BJ (cell line): Measurements from ENCODE around the gene ASB8. TPM values are rescaled to one million over a fixed set of nuclear protein-coding genes. Genes with fewer than 3 reads are reported as not detected.

Source experiments
- CTCF ChIA-PET: fragments of 350-600 bp; formaldehyde crosslinking; extraction: SDS; loops from one replicate; lab custom pipeline; 2021; ENCODE audit warnings: antibody characterized with exemption, inconsistent platforms; lab: Yijun Ruan, JAX
- POLR2A ChIA-PET: fragments of 300-600 bp; sonication (Branson Sonifier 250); formaldehyde crosslinking; extraction: SDS; loops from one replicate; lab custom pipeline; 2021; ENCODE audit warnings: antibody characterized with exemption; lab: Charles Lee
- DNase-seq: peaks from one replicate; pipeline ENCODE4 v3.0.0-alpha.2; 2011; ENCODE audit warnings: low read depth
- H3K27me3 ChIP-seq: 2 replicates; pipeline ENCODE4 v1.6.0; 2011; ENCODE audit warnings: low read length; ENCODE audit not compliant: control insufficient read depth, insufficient read depth
- H3K36me3 ChIP-seq: 2 replicates; pipeline ENCODE4 v1.5.1; 2011; ENCODE audit warnings: low read length; ENCODE audit not compliant: control insufficient read depth, insufficient read depth
- H3K4me3 ChIP-seq: 2 replicates; pipeline ENCODE4 v1.5.1; 2011; ENCODE audit warnings: low read depth, mild to moderate bottlenecking, control low read depth, low read length
- polyA plus RNA-seq: library from polyadenylated mRNA; depleted of rRNA; stranded (reverse); fragments of >200 nt; gene quantifications from 2 replicates; pipeline ENCODE4 v1.2.3, GENCODE V29; 2011
- TF ChIP-seq, protein P1 (sequence below): IDR thresholded peaks from 2 replicates; pipeline ENCODE4 v1.5.1; 2011; ENCODE audit warnings: low read depth, mild to moderate bottlenecking, control low read depth, inconsistent platforms, low read length, moderate library complexity; ENCODE audit not compliant: insufficient read depth

ASB8 gene
- polyA plus RNA-seq, 1 experiment: 31.1 TPM

DNA sequence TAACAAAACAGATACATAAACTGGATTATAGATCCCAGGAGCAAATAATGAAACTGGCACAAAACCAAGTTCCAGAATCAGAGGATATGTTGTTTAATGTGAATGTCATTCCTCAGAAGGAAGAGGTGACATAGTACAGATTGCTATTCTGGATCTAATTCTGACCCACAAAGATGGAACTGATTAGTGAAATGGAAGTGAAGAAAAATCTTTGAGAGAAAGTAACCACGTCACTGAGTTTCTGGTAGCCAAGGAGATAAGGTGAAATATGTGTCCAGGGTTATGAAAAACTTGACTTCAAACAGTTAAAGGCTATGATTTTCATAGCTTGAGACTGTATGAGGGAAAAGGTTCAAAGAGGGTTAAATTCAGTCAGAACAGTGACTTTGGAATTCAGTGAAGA lies 37.5 kb upstream of the ASB8 start:
- DNase-seq: no peak
- CTCF ChIA-PET: interaction anchor here (1.0 kb wide), 1 partner anchor 61 kb away, joined by 3 read pairs; no protein-coding TSS in a partner anchor
- POLR2A ChIA-PET: no interaction called here
- H3K27me3 ChIP-seq: peaks cover 3% of the 10 kb centered on the region
- TF ChIP-seq, protein P1, sequence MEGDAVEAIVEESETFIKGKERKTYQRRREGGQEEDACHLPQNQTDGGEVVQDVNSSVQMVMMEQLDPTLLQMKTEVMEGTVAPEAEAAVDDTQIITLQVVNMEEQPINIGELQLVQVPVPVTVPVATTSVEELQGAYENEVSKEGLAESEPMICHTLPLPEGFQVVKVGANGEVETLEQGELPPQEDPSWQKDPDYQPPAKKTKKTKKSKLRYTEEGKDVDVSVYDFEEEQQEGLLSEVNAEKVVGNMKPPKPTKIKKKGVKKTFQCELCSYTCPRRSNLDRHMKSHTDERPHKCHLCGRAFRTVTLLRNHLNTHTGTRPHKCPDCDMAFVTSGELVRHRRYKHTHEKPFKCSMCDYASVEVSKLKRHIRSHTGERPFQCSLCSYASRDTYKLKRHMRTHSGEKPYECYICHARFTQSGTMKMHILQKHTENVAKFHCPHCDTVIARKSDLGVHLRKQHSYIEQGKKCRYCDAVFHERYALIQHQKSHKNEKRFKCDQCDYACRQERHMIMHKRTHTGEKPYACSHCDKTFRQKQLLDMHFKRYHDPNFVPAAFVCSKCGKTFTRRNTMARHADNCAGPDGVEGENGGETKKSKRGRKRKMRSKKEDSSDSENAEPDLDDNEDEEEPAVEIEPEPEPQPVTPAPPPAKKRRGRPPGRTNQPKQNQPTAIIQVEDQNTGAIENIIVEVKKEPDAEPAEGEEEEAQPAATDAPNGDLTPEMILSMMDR: no peak
- no peak overlapping the region for H3K4me3 ChIP-seq
- no peaks in the 10 kb centered on the region for H3K36me3 ChIP-seq

DNA sequence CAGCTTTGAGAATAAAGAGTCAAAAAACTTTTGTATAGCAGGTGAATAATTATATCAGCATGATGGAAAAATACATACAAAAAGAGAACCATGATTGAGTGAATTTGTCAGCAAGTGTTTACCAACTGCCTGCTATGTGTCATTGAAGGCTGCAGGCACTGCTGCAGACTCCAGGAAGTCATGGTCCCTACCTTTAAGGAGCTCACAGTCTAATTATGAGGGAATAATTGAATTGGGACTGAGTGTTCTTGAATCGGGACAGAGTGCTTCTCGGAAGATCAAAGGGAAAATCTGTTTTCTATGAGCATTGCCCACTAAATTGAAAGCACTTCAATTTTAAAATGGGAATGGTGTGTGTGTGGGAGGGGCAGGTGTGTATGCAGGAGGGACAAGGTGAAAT lies 36.3 kb upstream of the ASB8 start:
- Histone ChIP-seq H3K36me3 (no peaks in the 10 kb centered on the region), H3K27me3 (peaks cover 3% of the 10 kb centered on the region), H3K4me3 (no peak overlapping the region)
- CTCF ChIA-PET: interaction anchor here (0.7 kb wide), 1 partner anchor 87 kb away, joined by 4 read pairs; the partner anchor contains the start of gene SENP1
- POLR2A ChIA-PET: no interaction called here
- TF ChIP-seq, protein P1: no peak
- no peak for DNase-seq

GRCh38 chr12:48192861-48193260 lies 35.5 kb upstream of the ASB8 start:
- CTCF ChIA-PET: interaction anchor here (0.6 to 0.9 kb wide), 2 partner anchors 9 to 214 kb away, joined by 3 read pairs; partner anchors contain the start of gene CCDC184
- peaks cover 3% of the 10 kb centered on the region for H3K27me3 ChIP-seq

DNA sequence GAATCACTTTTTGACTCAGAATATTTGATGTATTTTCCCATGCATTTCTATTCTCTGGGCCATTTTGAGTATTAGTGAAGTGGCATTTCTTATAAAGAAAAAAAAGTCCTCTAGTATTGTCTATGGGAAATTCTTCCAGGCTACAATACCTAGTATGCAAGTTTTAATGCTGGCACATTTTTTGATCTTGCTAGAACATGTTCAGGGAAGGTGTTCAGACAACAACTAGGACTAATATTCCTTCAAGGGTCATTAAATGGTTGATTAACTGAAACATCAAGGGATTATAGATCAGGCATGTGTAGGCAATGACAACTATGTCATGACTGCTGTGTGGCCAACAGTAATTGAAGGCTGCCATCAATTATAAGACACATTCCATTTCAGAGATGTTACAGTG lies 33.8 kb upstream of the ASB8 start:
- no peak for DNase-seq
- TF ChIP-seq, protein P1: no peak
- CTCF ChIA-PET: no interaction called here
- Histone ChIP-seq H3K27me3 (peaks cover 7% of the 10 kb centered on the region), H3K36me3 (no peaks in the 10 kb centered on the region), H3K4me3 (no peak overlapping the region)
- POLR2A ChIA-PET: no interaction called here

More at GRCh38 chr12:48192861-48193260, 35.5 kb upstream of the ASB8 start:
- no peak for DNase-seq
- no peak overlapping the region for H3K4me3 ChIP-seq
- POLR2A ChIA-PET: no interaction called here
- TF ChIP-seq, protein P1: no peak
- H3K36me3 ChIP-seq: no peaks in the 10 kb centered on the region

DNA sequence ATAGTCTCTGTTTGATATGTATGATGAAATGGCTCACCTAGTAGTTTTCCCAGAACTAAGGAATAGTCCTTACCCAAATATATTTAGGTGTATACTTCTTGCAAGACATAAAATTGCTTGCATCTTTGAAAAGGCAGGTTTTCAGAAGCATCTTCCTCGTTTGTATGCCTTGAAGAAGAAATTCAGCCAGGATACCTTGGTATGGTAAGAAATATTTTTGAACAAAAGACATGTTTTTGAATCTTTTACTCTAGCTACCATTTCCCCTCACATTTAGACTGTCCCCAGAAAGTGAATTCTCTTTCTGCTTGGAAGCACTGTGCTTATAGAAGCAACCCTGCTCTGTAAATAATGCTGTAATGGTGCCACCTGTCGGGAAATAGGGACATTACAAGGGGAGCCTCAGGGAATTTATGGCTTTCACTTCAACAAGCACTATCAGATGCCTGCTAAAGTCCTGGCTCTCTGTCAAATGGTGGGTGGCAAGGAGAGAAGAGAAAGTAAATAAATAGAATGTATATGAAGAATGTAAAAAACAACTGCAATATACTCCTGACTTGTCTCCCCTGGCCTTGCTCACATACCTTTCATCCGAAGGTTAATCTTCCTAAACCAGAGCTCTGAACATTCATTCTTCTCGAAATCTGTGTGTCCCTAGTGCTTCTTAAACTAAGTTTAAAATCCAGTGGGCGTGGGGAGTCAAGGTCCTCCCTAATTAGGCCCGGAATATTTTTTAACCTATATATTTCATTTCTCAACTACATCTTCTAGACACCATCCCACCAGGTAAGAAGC lies 32.2 kb upstream of the ASB8 start:
- TF ChIP-seq, protein P1: peak; percentile 89
- Histone ChIP-seq H3K27me3 (peaks cover 22% of the 10 kb centered on the region), H3K36me3 (no peaks in the 10 kb centered on the region), H3K4me3 (no peak overlapping the region)
- POLR2A ChIA-PET: no interaction called here
- CTCF ChIA-PET: interaction anchor here (0.6 to 2.9 kb wide), 21 partner anchors 8 to 426 kb away, joined by 3 to 16 read pairs (median 4); partner anchors contain the start of gene PFKM
- DNase-seq: no peak
